ENCODE results near the gene PCBP3.

DNA sequence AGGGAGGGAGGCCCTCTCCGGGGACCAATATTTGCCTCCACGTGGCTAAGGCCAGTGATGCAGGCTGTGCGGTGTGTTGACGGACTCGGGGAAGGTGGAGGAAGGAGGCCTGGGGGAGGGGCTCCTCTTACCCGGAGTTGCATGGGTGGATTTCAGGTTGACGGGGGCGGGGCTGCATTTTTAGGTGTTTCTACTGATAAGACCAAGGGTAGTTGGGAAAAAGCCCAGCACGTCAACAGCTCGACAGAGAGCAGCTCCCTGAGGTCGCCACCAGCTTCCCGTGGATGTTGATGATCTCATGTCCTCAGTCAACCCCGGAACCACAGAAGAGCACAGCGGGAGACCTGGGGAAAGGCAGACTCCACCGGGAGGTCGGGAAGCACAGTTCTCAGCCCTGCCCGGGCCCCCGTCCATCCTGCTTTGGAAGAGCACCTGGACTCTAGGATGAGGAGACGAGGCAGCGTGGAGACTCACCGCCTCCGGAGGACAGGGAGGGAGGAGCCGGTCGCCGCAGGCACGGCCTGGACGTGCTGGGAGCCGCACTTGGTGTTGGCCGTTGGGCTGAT, 305.1 kb downstream of the PCBP3 start:
- TF ChIP-seq, protein P1, sequence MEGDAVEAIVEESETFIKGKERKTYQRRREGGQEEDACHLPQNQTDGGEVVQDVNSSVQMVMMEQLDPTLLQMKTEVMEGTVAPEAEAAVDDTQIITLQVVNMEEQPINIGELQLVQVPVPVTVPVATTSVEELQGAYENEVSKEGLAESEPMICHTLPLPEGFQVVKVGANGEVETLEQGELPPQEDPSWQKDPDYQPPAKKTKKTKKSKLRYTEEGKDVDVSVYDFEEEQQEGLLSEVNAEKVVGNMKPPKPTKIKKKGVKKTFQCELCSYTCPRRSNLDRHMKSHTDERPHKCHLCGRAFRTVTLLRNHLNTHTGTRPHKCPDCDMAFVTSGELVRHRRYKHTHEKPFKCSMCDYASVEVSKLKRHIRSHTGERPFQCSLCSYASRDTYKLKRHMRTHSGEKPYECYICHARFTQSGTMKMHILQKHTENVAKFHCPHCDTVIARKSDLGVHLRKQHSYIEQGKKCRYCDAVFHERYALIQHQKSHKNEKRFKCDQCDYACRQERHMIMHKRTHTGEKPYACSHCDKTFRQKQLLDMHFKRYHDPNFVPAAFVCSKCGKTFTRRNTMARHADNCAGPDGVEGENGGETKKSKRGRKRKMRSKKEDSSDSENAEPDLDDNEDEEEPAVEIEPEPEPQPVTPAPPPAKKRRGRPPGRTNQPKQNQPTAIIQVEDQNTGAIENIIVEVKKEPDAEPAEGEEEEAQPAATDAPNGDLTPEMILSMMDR (IDR thresholded peaks at IDR 0.05; ENCODE audit: low read length): no peak
- TF ChIP-seq EZH2 (optimal IDR thresholded peaks at IDR 0.05; ENCODE audit: low read depth, low read length): no peak

Data from MM.1S (cell line).